PFSK-1 (cell line): ENCODE results near the gene IPO11.

ENCODE experiments used
- FOXP2 ChIP-seq: optimal IDR thresholded peaks from 2 replicates; pipeline ENCODE3; 2011; ENCODE audit warnings: borderline replicate concordance, control low read depth, inconsistent platforms; ENCODE audit not compliant: insufficient read depth; ENCODE audit errors: extremely low read length, extremely low read depth
- POLR2AphosphoS5 ChIP-seq: IDR thresholded peaks from 2 replicates; pipeline ENCODE4 v1.6.1; 2012; ENCODE audit warnings: low read depth, mild to moderate bottlenecking, control low read depth, low read length, moderate library complexity
- REST ChIP-seq, 2 experiments: IDR thresholded peaks; 2 replicates each; pipeline versions ENCODE4 v1.6.1 to v1.8.0; 2011 to 2012; ENCODE audit warnings: low read depth in 2 of 2, low read length in 2 of 2, control low read depth in 1 of 2, inconsistent platforms in 1 of 2, mild to moderate bottlenecking in 1 of 2, moderate library complexity in 1 of 2; ENCODE audit not compliant: insufficient read depth in 1 of 2
- SIN3A ChIP-seq: IDR thresholded peaks from 2 replicates; pipeline ENCODE4 v1.6.1; 2012; ENCODE audit warnings: mild to moderate bottlenecking, low read length, moderate library complexity, borderline replicate concordance; ENCODE audit not compliant: insufficient read depth
- TAF1 ChIP-seq: IDR thresholded peaks from 2 replicates; pipeline ENCODE4 v1.6.1; 2012; ENCODE audit warnings: low read length, control low read depth, borderline replicate concordance; ENCODE audit not compliant: insufficient read depth

IPO11 gene

GRCh38 chr5:62649476-62650113 is 237.0 kb downstream of the IPO11 start:
- no peak for TF ChIP-seq FOXP2
- TF ChIP-seq REST (IDR thresholded peaks at IDR 0.05; ENCODE audit: insufficient read depth in 1 of 2, low read depth in 2 of 2, low read length in 2 of 2): no peak
- no peak for TF ChIP-seq POLR2AphosphoS5
- TF ChIP-seq SIN3A: no peak
- TF ChIP-seq TAF1: no peak

- no peak for TF ChIP-seq POLR2AphosphoS5
- no peak for TF ChIP-seq SIN3A
- TF ChIP-seq REST (IDR thresholded peaks at IDR 0.05; ENCODE audit: insufficient read depth in 1 of 2, low read depth in 2 of 2, low read length in 2 of 2): no peak
- no peak for TF ChIP-seq TAF1
- no peak for TF ChIP-seq FOXP2
Measured at GRCh38 chr5:62650197-62650596, 237.6 kb downstream of the IPO11 start.

GRCh38 chr5:62652225-62652624 is 239.7 kb downstream of the IPO11 start:
- TF ChIP-seq SIN3A (no peak), FOXP2 (no peak), REST (IDR thresholded peaks at IDR 0.05; ENCODE audit: insufficient read depth in 1 of 2, low read depth in 2 of 2, low read length in 2 of 2) (no peak), TAF1 (no peak), POLR2AphosphoS5 (no peak)

- TF ChIP-seq POLR2AphosphoS5: no peak
- TF ChIP-seq FOXP2: no peak
- no peak for TF ChIP-seq REST (IDR thresholded peaks at IDR 0.05; ENCODE audit: insufficient read depth in 1 of 2, low read depth in 2 of 2, low read length in 2 of 2)
- TF ChIP-seq TAF1: no peak
- TF ChIP-seq SIN3A: no peak
Measured at GRCh38 chr5:62653001-62653863, 240.7 kb downstream of the IPO11 start.
